ENCODE measurements around the gene STAM. TPM values are rescaled to one million over a fixed set of nuclear protein-coding genes. Genes with fewer than 3 reads are reported as not detected.

STAM gene
- total and polyA plus RNA-seq, 10 of the 15 experiments (the other 5 are each of a cell fraction or from before 2014, with no cell fraction given): 8.8 to 15.9 (median 14.4) TPM

DNA sequence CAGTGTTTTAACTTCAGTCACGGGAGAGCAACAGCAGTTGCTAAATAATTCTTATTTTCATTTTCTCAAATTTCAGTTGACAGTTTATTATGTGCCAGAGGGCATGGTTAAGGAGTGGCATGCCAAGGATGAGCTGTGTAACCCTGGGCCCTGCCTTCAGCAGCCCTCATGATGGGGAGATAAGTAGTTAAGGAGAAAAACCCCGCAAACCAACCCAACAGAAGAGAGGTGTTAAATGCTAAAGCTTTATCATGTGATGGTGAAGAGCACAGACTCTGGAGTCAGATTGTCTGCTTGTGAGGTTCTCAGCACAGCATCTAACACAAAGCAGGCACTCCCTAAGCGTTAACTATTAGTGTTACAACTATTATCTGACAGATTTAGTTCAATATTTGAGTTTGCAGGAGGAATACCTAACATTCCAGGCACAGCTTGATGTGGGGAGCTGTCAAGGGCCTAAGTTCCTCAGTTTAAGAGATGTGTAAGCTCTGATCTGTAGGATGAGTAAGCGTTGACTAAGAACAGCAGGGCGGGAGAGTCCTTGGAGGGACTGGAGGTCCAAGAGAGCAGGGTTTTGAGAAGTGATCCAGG is 29.6 kb downstream of the STAM start:
- Histone ChIP-seq H3K79me2 (ENCODE audit: control insufficient read depth, insufficient read depth, low read length) (peaks cover 21% of the 10 kb centered on the region), H3K9ac (ENCODE audit: control insufficient read depth, insufficient read depth, low read length) (no peak overlapping the region), H2AFZ (ENCODE audit: control insufficient read depth, low read depth, low read length) (no peak overlapping the region), H4K20me1 (ENCODE audit: control insufficient read depth, insufficient read depth) (no peaks in the 10 kb centered on the region), H3K36me3 (ENCODE audit: control insufficient read depth in 2 of 2, insufficient read depth in 2 of 2, low read length in 1 of 2) (no peaks in the 10 kb centered on the region), H3K4me1 (ENCODE audit: control insufficient read depth, insufficient read depth, low read length) (peaks cover 7% of the 10 kb centered on the region), H3K9me3 (replicated peaks; ENCODE audit: control insufficient read depth, insufficient read depth, low read length) (no peaks in the 10 kb centered on the region), H3K4me3 (no peak overlapping the region), H3K4me2 (ENCODE audit: control insufficient read depth, insufficient read depth) (no peak overlapping the region), H3K27ac (ENCODE audit: control insufficient read depth, insufficient read depth) (no peak overlapping the region), H3K27me3 (replicated peaks in 1 of 2; ENCODE audit: control insufficient read depth in 2 of 2, insufficient read depth in 2 of 2, low read length in 1 of 2) (no peaks in the 10 kb centered on the region)
- intact Hi-C loops (cut with micrococcal nuclease; ENCODE audit: unreplicated experiment): no loop called here
- in situ Hi-C loops (cut with MboI): no loop called here
- ChIA-PET SMC1A (ENCODE audit: uncharacterized antibody, unreplicated experiment) (interaction anchor here (0.7 to 1.8 kb wide), 5 partner anchors 10 to 57 kb away, joined by 3 to 5 read pairs (median 3); partner anchors contain the start of gene STAM), RAD21 (ENCODE audit: unreplicated experiment) (interaction anchor here (0.8 kb wide), 1 partner anchor 27 kb away, joined by 3 read pairs; no protein-coding TSS in a partner anchor), CTCF (interaction anchor here (0.7 to 1.9 kb wide), 2 partner anchors 30 to 56 kb away, joined by 3 to 5 read pairs; partner anchors contain the start of genes HACD1 and STAM), POLR2A (interaction anchor here (1.2 kb wide), 1 partner anchor 26 kb away, joined by 3 read pairs; no protein-coding TSS in a partner anchor)
- TF ChIP-seq RUNX3 (IDR thresholded peaks at IDR 0.05; ENCODE audit: low read length): no peak
- TF ChIP-seq HDAC2 (IDR thresholded peaks at IDR 0.05): no peak
- TF ChIP-seq RB1 (IDR thresholded peaks at IDR 0.05; ENCODE audit: borderline replicate concordance): no peak
- TF ChIP-seq SUPT20H (IDR thresholded peaks at IDR 0.05; ENCODE audit: borderline replicate concordance, control insufficient read depth, low read depth, low read length): no peak
- TF ChIP-seq WRNIP1 (IDR thresholded peaks at IDR 0.05; ENCODE audit: borderline replicate concordance, low read depth, low read length): no peak
- TF ChIP-seq JUND (IDR thresholded peaks at IDR 0.05; ENCODE audit: low read depth, low read length): no peak
- TF ChIP-seq ZNF384 (IDR thresholded peaks at IDR 0.05; ENCODE audit: borderline replicate concordance, low read depth, low read length): no peak
- TF ChIP-seq MAX (IDR thresholded peaks at IDR 0.05; ENCODE audit: low read depth, low read length): no peak
- TF ChIP-seq IRF3 (IDR thresholded peaks at IDR 0.05): no peak
- no peak for TF ChIP-seq ZZZ3 (IDR thresholded peaks at IDR 0.05; ENCODE audit: control insufficient read depth, insufficient read length, low read depth)
- TF ChIP-seq CEBPB (IDR thresholded peaks at IDR 0.05; ENCODE audit: borderline replicate concordance in 1 of 2, low read depth in 2 of 2, low read length in 2 of 2): no peak
- TF ChIP-seq, protein P1, sequence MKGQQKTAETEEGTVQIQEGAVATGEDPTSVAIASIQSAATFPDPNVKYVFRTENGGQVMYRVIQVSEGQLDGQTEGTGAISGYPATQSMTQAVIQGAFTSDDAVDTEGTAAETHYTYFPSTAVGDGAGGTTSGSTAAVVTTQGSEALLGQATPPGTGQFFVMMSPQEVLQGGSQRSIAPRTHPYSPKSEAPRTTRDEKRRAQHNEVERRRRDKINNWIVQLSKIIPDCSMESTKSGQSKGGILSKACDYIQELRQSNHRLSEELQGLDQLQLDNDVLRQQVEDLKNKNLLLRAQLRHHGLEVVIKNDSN (IDR thresholded peaks at IDR 0.05; ENCODE audit: borderline replicate concordance, extremely low read length, insufficient read depth, low read depth, low read length): no peak
- no peak for ATAC-seq
- no peak for DNase-seq (ENCODE audit: low read depth, low spot score)
- 90% methylated on average over 5 of the region's 5 CpGs for WGBS (ENCODE audit: insufficient coverage, insufficient replicate concordance, low lambda C conversion rate, missing lambda C conversion rate)
- FAIRE-seq: no peak
- no TSS peak for BruUV-seq (replicated peaks)
